ENCODE data around the gene MTFR1L. TPM values are rescaled to one million over a fixed set of nuclear protein-coding genes. Genes with fewer than 3 reads are reported as not detected.

MTFR1L gene
- total RNA-seq, 1 donor from 2014 or later, result 44.6 TPM

DNA sequence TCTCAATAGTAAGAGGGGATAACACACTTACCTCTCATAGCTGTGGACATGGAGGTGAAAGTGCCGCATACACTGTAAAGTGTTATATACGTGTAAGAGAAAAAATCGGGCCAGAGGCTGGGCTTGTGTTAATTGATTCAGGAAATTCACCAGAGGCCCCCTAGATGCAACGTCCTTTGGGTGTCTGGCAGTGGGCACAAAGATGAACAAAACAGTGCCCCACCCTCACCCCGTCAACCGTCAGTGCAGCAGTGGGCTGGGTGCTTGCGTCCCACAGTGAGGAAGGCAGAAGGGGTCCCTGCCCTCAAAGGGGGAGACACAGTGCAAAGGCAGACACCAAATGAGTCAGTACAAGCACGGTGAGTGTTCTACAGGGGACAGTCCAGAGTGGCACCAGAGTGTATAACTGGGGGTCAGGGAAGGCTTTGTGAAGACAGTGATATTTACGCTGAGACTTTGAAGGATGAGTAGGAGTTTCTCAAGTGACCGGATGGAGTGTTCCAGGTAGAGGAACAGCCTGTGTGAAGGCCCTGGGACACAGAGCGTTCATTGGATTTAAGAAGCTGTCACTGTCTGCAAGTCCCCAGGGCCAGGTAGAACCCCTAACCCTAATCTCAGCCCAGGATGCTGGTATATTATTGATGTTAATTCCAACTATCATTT is 6.6 kb upstream of the MTFR1L start:
- H2AFZ ChIP-seq (ENCODE audit: low read depth, low read length), result no peak overlapping the region
- no peaks in the 10 kb centered on the region for H3K9me3 ChIP-seq (ENCODE audit: insufficient read depth, low read depth, low read length)
- H3K79me2 ChIP-seq (ENCODE audit: insufficient read depth, low read length), result no peaks in the 10 kb centered on the region
- H3K4me1 ChIP-seq (ENCODE audit: insufficient read depth, low read length), result no peaks in the 10 kb centered on the region
- H3K27ac ChIP-seq (ENCODE audit: low read depth, low read length), result no peak overlapping the region
- Mint-ChIP-seq H3K9me3 (ENCODE audit: unreplicated experiment) (peaks cover 2% of the 10 kb centered on the region), H3K27me3 (ENCODE audit: low read depth, unreplicated experiment) (no peaks in the 10 kb centered on the region), H3K36me3 (ENCODE audit: low read depth, unreplicated experiment) (peaks cover 10% of the 10 kb centered on the region), H3K4me3 (ENCODE audit: unreplicated experiment) (no peak overlapping the region), H3K27ac (ENCODE audit: unreplicated experiment) (no peak overlapping the region), H3K4me1 (ENCODE audit: low read depth, unreplicated experiment) (peaks cover 4% of the 10 kb centered on the region)
- peaks cover 13% of the 10 kb centered on the region for H4K20me1 ChIP-seq (ENCODE audit: insufficient read depth, low read length)
- FAIRE-seq (no peak), DNase-seq (ENCODE audit: low read depth) (no peak)
- H3K9ac ChIP-seq (ENCODE audit: low read length), result no peak overlapping the region
- TF ChIP-seq, protein P1, sequence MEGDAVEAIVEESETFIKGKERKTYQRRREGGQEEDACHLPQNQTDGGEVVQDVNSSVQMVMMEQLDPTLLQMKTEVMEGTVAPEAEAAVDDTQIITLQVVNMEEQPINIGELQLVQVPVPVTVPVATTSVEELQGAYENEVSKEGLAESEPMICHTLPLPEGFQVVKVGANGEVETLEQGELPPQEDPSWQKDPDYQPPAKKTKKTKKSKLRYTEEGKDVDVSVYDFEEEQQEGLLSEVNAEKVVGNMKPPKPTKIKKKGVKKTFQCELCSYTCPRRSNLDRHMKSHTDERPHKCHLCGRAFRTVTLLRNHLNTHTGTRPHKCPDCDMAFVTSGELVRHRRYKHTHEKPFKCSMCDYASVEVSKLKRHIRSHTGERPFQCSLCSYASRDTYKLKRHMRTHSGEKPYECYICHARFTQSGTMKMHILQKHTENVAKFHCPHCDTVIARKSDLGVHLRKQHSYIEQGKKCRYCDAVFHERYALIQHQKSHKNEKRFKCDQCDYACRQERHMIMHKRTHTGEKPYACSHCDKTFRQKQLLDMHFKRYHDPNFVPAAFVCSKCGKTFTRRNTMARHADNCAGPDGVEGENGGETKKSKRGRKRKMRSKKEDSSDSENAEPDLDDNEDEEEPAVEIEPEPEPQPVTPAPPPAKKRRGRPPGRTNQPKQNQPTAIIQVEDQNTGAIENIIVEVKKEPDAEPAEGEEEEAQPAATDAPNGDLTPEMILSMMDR (IDR thresholded peaks at IDR 0.05; ENCODE audit: insufficient read depth, low read depth, low read length), result no peak
- no peak for TF ChIP-seq EZH2 (IDR thresholded peaks at IDR 0.05; ENCODE audit: insufficient read depth, low read length)
- no peaks in the 10 kb centered on the region for H3K36me3 ChIP-seq (ENCODE audit: insufficient read depth, low read length)
- H3K27me3 ChIP-seq (ENCODE audit: insufficient read depth, low read length), result no peaks in the 10 kb centered on the region
- H3K4me2 ChIP-seq (ENCODE audit: low read length), result no peak overlapping the region
- no peak overlapping the region for H3K4me3 ChIP-seq (ENCODE audit: insufficient read depth, low read depth, low read length)

GRCh38 chr1:25813734-25814471 is 5.9 kb upstream of the MTFR1L start:
- H3K4me3 Mint-ChIP-seq (ENCODE audit: unreplicated experiment), result no peak overlapping the region
- no peak for DNase-seq (ENCODE audit: low read depth)
- no peak for FAIRE-seq
- peaks cover 11% of the 10 kb centered on the region for H3K4me1 Mint-ChIP-seq (ENCODE audit: low read depth, unreplicated experiment)
- Histone ChIP-seq H2AFZ (ENCODE audit: low read depth, low read length) (no peak overlapping the region), H3K4me1 (ENCODE audit: insufficient read depth, low read length) (peaks cover 4% of the 10 kb centered on the region), H3K4me3 (ENCODE audit: insufficient read depth, low read depth, low read length) (no peak overlapping the region), H3K36me3 (ENCODE audit: insufficient read depth, low read length) (no peaks in the 10 kb centered on the region), H3K4me2 (ENCODE audit: low read length) (no peak overlapping the region), H3K9ac (ENCODE audit: low read length) (no peak overlapping the region), H4K20me1 (ENCODE audit: insufficient read depth, low read length) (peaks cover 13% of the 10 kb centered on the region), H3K79me2 (ENCODE audit: insufficient read depth, low read length) (no peaks in the 10 kb centered on the region), H3K27me3 (ENCODE audit: insufficient read depth, low read length) (no peaks in the 10 kb centered on the region), H3K9me3 (ENCODE audit: insufficient read depth, low read depth, low read length) (no peaks in the 10 kb centered on the region), H3K27ac (ENCODE audit: low read depth, low read length) (no peak overlapping the region)
- no peak overlapping the region for H3K27ac Mint-ChIP-seq (ENCODE audit: unreplicated experiment)
- peaks cover 2% of the 10 kb centered on the region for H3K9me3 Mint-ChIP-seq (ENCODE audit: unreplicated experiment)
- TF ChIP-seq EZH2 (IDR thresholded peaks at IDR 0.05; ENCODE audit: insufficient read depth, low read length), result no peak
- TF ChIP-seq, protein P1 (IDR thresholded peaks at IDR 0.05; ENCODE audit: insufficient read depth, low read depth, low read length), result no peak
- H3K36me3 Mint-ChIP-seq (ENCODE audit: low read depth, unreplicated experiment), result peaks cover 10% of the 10 kb centered on the region
- H3K27me3 Mint-ChIP-seq (ENCODE audit: low read depth, unreplicated experiment), result no peaks in the 10 kb centered on the region
